ENCODE results near the gene SCT.

SCT gene

DNA sequence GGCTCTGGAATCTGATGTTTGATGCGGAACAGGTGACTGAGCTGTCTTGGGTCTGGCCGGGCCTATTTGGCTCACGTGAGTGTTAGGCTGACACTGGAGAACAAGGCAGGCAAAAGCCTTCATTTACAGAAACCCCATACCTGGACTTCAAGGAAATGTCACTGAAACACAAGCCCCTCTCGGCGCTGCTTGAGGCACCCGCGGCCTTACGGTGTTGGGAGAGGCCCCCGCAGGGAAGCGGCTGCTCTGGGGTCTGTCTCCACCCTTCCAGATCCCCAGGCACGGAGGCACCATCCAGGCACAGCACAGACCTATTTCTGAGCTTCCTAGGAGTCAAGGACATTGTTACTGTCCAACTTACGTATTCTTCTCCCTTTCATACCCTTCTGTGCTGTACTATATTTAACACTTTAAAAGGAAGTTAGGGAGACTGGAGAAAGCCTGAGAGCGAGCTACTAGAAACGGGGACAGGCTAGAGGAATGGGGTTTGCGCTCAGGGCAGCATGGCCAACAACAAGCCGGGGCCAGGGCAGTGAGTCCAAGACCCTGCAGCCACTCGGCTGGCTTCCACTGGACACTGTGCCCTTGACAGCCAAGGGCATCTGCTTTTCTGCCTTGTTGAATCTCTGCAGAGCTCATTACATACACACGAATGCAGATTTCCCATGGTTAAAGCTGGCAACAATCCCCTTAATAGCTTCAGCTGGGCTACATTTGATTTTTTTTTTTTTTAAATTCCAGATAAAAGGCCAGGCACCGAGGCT lies 33.9 kb upstream of the SCT start:
- TF ChIP-seq, protein P1, sequence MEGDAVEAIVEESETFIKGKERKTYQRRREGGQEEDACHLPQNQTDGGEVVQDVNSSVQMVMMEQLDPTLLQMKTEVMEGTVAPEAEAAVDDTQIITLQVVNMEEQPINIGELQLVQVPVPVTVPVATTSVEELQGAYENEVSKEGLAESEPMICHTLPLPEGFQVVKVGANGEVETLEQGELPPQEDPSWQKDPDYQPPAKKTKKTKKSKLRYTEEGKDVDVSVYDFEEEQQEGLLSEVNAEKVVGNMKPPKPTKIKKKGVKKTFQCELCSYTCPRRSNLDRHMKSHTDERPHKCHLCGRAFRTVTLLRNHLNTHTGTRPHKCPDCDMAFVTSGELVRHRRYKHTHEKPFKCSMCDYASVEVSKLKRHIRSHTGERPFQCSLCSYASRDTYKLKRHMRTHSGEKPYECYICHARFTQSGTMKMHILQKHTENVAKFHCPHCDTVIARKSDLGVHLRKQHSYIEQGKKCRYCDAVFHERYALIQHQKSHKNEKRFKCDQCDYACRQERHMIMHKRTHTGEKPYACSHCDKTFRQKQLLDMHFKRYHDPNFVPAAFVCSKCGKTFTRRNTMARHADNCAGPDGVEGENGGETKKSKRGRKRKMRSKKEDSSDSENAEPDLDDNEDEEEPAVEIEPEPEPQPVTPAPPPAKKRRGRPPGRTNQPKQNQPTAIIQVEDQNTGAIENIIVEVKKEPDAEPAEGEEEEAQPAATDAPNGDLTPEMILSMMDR (IDR thresholded peaks at IDR 0.05; ENCODE audit: insufficient read depth, low read depth, low read length, missing control alignments): no peak
- no peak overlapping the region for H3K4me3 ChIP-seq (ENCODE audit: low read length)
- no peak for DNase-seq (ENCODE audit: low read depth)

DNA sequence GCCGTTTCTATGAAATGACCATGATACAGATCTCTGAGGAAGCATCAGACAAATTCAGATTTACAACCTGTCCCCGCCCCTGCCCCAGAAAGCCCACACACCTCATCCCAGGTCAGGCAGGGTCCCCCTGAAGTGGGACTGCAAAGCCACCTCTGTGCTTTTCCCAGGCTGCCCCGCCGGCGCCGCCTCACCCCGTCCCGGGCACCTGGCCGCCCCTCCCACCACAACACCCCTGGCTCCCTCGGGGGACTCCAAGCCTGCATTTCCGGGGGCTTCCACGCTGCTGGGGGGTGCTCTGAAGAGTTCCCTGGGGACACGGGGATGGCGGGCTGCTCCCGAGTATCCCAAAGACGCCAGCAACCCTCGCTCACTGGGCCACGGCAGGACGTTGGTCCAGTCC lies 33.3 kb upstream of the SCT start:
- TF ChIP-seq, protein P1 (IDR thresholded peaks at IDR 0.05; ENCODE audit: insufficient read depth, low read depth, low read length, missing control alignments): no peak
- DNase-seq (ENCODE audit: low read depth): no peak
- no peak overlapping the region for H3K4me3 ChIP-seq (ENCODE audit: low read length)

DNA sequence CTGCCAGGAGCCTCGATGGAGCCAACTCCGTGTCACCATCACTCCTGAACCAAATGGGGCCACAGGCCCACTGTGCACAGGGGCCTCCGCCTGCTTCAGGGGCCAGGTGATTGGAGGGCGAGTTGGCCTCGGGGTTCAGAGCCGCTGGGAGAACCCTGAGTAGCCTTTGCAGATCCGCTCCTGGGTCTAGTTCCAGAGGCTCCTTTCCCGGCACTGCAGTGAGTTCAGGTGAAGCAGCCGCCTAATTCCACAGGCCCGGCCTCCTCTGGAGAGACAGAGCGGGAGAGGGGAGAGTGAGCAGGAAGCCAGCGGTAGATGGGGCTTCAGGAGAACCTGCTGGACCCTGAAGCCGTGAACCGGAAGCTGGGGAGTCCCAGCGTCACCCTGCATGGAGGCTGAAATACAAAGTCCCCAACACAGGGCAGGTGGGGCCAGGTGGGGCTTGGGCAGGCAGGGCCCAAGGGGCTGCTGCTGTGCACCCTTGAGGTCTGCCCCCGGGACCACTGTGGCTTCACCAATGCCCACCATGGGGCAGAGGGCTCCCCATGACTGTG lies 32.6 kb upstream of the SCT start:
- TF ChIP-seq, protein P1 (IDR thresholded peaks at IDR 0.05; ENCODE audit: insufficient read depth, low read depth, low read length, missing control alignments): no peak
- no peak for DNase-seq (ENCODE audit: low read depth)
- H3K4me3 ChIP-seq (ENCODE audit: low read length): no peak overlapping the region

DNA sequence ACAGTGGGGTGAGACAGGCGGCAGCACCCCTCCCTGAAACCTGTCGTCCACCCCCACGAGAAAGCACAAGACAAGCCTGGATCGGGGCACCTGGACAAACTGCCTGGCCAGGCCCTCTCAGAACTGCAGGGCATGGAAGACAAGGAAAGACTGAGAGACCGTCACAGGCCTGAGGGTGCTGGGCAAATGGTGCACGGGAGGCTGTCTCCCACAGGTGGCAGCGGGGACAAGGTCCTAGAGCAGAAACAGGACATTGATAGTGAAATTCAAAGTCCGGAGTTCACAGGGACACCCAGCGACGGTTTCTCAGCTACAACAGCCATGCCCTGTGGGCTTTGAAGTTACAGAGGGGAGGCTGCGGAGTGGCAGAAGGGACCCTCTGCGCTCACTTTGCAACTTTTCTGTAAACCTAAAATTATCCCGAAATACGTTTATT lies 30.7 kb upstream of the SCT start:
- no peak overlapping the region for H3K4me3 ChIP-seq (ENCODE audit: low read length)
- DNase-seq (ENCODE audit: low read depth): no peak
- TF ChIP-seq, protein P1 (IDR thresholded peaks at IDR 0.05; ENCODE audit: insufficient read depth, low read depth, low read length, missing control alignments): no peak

DNA sequence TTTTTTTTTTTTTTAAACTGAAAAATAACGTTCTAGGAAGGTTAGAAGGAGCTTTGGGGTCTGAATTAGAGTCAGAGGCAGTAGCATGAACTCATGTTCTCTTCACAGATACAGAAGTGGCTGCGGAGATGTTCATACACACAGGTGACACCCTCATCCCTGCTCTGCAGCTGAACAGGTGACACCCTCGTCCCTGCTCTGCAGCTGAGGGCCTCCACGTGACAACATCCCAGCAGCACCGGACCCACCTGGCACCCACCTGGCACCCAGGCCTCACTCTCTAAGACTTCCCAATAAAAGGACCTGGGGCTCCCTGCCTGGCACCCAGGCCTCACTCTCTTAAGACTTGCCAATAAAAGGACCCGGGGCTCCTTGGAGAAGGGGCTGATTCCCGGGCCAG lies 29.9 kb upstream of the SCT start:
- TF ChIP-seq, protein P1 (IDR thresholded peaks at IDR 0.05; ENCODE audit: insufficient read depth, low read depth, low read length, missing control alignments): no peak
- no peak overlapping the region for H3K4me3 ChIP-seq (ENCODE audit: low read length)
- no peak for DNase-seq (ENCODE audit: low read depth)

DNA sequence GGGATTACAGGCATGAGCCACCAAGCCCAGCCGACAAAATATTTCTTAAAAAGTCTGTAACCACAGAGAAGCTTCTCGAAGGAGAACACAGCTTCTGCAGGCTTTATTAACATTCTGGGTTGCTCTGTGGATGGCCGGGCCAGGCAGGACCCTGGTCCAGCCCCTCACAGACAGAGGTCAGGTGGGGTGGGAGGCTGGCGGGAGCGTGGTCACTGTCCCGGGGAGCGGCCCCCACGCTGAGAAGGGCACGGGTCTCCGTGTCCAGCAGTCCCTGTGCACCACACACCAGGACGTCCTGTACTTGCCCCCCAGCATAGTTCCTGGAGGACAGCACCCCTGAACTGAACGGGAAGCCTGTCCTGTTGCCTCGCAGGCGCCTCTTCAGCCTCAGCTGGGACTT lies 29.4 kb upstream of the SCT start:
- no peak overlapping the region for H3K4me3 ChIP-seq (ENCODE audit: low read length)
- no peak for DNase-seq (ENCODE audit: low read depth)
- TF ChIP-seq, protein P1 (IDR thresholded peaks at IDR 0.05; ENCODE audit: insufficient read depth, low read depth, low read length, missing control alignments): no peak

Measured in epithelial cell of esophagus (primary cell).